Stimulated activated naive CD8-positive, alpha-beta T cell treated with anti-CD3 and anti-CD28 coated beads, Interleukin-15, amount 100 ng/mL, for 72 hours (primary cell): ENCODE data around the gene ENO2.
"Not testable (repeated sequence)": the region's sequence is repeated elsewhere in the genome, so short reads cannot be mapped to it uniquely, and the experiment has no call there.

Source experiments
- ATAC-seq: fragments of 150-1000 bp; cut with Tn5 transposase; 2 replicates; pipeline ENCODE4 v1.10.0; 2021; ENCODE audit warnings: mild to moderate bottlenecking, moderate library complexity
- DNase-seq, 2 donors: peaks; one replicate each; pipeline ENCODE4 v3.0.0; 2021 to 2022
- H3K27ac Mint-ChIP-seq, 2 donors: one replicate each; pipeline ENCODE4 v1.8.0; 2022; ENCODE audit warnings: mild to moderate bottlenecking in 2 of 2, mixed read lengths in 2 of 2, moderate library complexity in 2 of 2
- H3K27me3 Mint-ChIP-seq: one replicate; pipeline ENCODE4 v1.8.0; 2022; ENCODE audit warnings: mixed read lengths
- H3K4me1 Mint-ChIP-seq: one replicate; pipeline ENCODE4 v1.8.0; 2022; ENCODE audit warnings: mild to moderate bottlenecking, mixed read lengths
- H3K4me3 Mint-ChIP-seq, 2 donors: one replicate each; pipeline ENCODE4 v1.8.0; 2022; ENCODE audit warnings: mild to moderate bottlenecking in 2 of 2, mixed read lengths in 2 of 2, moderate library complexity in 1 of 2
- H3K9me3 Mint-ChIP-seq, 2 donors: one replicate each; pipeline ENCODE4 v1.8.0; 2022; ENCODE audit warnings: mixed read lengths in 2 of 2

The ENO2 gene

DNA sequence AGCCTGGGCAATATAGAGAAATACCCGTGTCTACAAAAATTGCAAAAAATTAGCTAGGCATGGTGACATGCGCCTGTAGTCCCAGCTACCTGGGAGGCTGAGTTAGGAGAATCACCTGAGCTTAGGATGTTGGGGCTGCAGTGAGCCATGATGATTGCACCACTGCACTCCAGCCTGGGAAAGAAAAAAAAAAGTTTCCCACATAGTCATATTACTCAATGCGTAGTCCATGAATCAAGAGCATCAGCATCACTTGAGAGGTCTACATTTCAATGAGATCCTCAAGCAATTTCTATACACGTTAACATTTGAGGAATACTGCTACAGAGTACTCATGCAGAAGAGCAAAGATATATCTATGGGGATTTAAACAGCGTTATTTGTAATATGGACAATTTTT is 15.0 kb upstream of the ENO2 start:
- ATAC-seq = no peak

GRCh38 chr12:6899837-6900519 is 14.4 kb upstream of the ENO2 start:
- ATAC-seq (no peak), DNase-seq (peak in 1 of 2 donors; percentile 36)
- Mint-ChIP-seq H3K4me1 (peaks cover 16% of the 10 kb centered on the region), H3K27ac (peak overlapping the region in 1 of 2 donors; percentile 19), H3K9me3 (no peaks in the 10 kb centered on the region), H3K27me3 (no peaks in the 10 kb centered on the region), H3K4me3 (no peak overlapping the region)

More for the DNA sequence above, 15.0 kb upstream of the ENO2 start:
- DNase-seq = no peak
- Mint-ChIP-seq H3K4me1 (peaks cover 16% of the 10 kb centered on the region), H3K9me3 (no peaks in the 10 kb centered on the region), H3K4me3 (no peak overlapping the region), H3K27me3 (no peaks in the 10 kb centered on the region), H3K27ac (no peak overlapping the region)

DNA sequence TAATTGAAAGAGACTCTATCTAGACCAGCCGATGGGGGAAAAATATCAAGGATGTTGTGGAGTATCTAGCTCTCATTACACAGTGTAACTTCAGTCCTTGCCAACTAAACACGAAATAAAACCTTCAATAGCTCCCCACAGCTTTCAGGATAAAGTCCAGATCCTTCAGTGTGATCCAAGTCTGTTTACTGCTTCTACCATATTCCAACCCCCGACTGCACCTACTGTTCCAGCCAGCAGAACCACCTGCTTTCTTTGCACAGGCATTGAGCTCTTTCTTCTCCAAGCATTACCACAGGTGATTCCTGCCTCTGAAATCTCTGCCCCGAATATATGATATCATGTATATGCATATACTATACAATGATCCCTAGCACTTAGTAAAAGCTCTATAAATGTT is 11.9 kb upstream of the ENO2 start:
- Mint-ChIP-seq H3K4me1 (peaks cover 16% of the 10 kb centered on the region), H3K9me3 (no peaks in the 10 kb centered on the region), H3K27ac (no peak overlapping the region), H3K27me3 (no peaks in the 10 kb centered on the region), H3K4me3 (no peak overlapping the region)
- ATAC-seq (no peak), DNase-seq (no peak)

DNA sequence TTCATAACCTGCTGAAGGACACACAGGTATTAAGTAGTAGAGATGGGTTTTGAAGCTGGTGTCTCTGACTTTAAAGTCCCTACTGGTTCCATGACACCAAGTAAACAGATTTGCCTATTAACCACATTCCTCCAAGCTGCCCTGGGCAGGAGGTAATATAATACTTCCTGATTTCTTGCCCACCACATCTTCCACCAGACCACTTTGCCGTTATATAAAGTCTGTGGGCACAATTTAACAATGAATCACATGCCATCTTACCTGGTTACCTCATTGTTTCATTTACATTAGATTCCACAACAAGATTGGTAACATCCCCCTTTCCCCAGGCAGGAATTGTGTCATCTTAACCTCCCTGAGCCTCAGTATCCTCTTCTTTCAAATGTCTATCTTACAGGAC is 10.7 kb upstream of the ENO2 start:
- Mint-ChIP-seq H3K4me3 (no peak overlapping the region), H3K27ac (no peak overlapping the region), H3K4me1 (peaks cover 16% of the 10 kb centered on the region), H3K27me3 (no peaks in the 10 kb centered on the region), H3K9me3 (no peaks in the 10 kb centered on the region)
- DNase-seq (no peak), ATAC-seq (no peak)

DNA sequence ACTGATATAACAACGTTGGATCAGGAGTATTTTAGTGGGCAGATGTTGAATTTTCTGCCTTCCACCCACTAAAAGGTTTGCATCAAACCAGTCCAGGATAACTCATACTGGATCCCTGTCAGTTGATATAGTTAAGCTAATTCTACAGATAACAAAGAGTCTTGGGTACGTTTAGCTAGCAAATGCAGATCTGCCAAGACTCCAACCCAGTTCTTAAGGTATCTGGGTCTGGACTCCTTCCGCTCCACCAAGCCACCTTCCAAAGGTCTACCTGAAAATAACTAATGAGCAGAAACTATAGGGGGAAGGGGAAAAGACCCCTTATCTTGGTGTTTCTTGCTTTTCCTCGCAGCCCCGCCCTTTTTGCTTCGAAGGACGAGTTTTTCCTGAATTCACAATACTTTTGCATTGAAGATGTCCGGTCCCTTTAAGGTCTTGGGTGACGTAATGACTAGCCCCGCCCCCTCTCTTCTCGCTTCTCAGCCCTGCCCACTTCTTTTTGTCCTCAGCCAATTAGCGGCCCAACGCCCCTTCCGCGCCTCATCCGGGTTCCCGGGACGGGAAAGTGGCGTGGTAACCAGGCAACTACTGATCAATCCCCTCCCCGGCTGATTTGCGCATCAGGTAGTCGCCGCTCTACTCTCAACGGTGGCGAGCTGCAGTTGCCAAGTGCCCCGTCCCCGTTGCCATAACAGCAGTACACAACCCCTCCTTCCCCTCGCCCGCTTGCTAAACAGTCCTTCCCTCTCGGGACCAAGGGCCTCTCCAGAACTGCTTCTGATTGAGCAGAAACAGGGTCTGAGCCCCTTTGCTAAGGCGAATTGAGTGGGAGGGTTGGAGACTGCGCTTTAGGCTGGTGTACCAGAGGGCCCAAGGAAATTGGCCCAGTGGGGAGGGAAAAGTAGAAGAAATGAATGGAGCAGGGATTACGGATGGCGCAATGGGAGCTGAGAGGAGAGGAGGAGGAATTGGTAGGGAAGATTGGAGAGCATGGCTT is 9.8 kb upstream of the ENO2 start, which contains the start of gene LRRC23:
Gene LRRC23, plus strand, starts transcription at position 543 of the 997 bp plus-strand sequence. CDS start 812 bp downstream, outside the sequence.
- peak; percentile 97 for ATAC-seq
- no peaks in the 10 kb centered on the region for H3K9me3 Mint-ChIP-seq
- H3K27ac Mint-ChIP-seq = no peak within 1 kb of the TSS
- H3K4me1 Mint-ChIP-seq = peaks cover 12% of the 10 kb centered on the region
- no peaks in the 10 kb centered on the region for H3K27me3 Mint-ChIP-seq
- DNase-seq = peak; percentile 94 to 98
- no peak within 1 kb of the TSS for H3K4me3 Mint-ChIP-seq

DNA sequence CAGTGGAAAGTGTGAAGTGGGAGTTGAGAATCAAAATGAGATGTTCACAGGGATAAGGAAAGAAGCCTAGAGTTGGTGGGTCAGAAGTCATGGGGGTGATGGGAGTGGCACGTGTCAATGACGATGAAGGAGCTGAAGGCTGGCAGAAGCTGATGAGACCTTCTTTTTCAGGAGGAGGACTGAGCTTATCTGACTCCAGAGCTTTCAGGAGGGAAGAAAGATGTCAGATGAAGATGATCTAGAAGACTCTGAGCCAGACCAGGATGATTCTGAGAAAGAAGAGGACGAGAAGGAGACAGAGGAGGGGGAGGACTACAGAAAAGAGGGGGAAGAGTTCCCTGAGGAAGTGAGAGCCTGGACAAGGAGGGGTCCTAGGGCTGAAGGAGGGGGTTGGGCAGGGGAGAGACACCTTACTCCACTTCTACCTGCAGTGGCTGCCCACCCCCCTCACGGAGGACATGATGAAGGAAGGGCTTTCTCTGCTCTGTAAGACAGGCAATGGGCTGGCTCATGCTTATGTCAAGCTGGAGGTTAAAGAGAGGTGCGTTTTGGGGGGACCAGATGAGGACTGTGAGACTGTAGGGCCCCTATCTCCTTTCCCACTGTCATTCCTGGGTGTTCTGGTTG is 8.9 kb upstream of the ENO2 start:
- H3K4me1 Mint-ChIP-seq = peaks cover 4% of the 10 kb centered on the region
- no peak for ATAC-seq
- no peak for DNase-seq
- no peaks in the 10 kb centered on the region for H3K27me3 Mint-ChIP-seq
- no peak overlapping the region for H3K4me3 Mint-ChIP-seq
- H3K9me3 Mint-ChIP-seq = no peaks in the 10 kb centered on the region
- H3K27ac Mint-ChIP-seq = no peak overlapping the region

GRCh38 chr12:6908141-6908540 is 6.2 kb upstream of the ENO2 start:
- H3K27me3 Mint-ChIP-seq, ATAC-seq, H3K4me1 Mint-ChIP-seq, H3K9me3 Mint-ChIP-seq, H3K4me3 Mint-ChIP-seq, DNase-seq, H3K27ac Mint-ChIP-seq: not testable (repeated sequence)

GRCh38 chr12:6909421-6910145 is 4.8 kb upstream of the ENO2 start:
- ATAC-seq = no peak
- no peaks in the 10 kb centered on the region for H3K27me3 Mint-ChIP-seq
- peaks cover 17% of the 10 kb centered on the region for H3K4me1 Mint-ChIP-seq
- H3K4me3 Mint-ChIP-seq = no peak overlapping the region
- no peak for DNase-seq
- H3K27ac Mint-ChIP-seq = no peak overlapping the region
- H3K9me3 Mint-ChIP-seq = no peaks in the 10 kb centered on the region

DNA sequence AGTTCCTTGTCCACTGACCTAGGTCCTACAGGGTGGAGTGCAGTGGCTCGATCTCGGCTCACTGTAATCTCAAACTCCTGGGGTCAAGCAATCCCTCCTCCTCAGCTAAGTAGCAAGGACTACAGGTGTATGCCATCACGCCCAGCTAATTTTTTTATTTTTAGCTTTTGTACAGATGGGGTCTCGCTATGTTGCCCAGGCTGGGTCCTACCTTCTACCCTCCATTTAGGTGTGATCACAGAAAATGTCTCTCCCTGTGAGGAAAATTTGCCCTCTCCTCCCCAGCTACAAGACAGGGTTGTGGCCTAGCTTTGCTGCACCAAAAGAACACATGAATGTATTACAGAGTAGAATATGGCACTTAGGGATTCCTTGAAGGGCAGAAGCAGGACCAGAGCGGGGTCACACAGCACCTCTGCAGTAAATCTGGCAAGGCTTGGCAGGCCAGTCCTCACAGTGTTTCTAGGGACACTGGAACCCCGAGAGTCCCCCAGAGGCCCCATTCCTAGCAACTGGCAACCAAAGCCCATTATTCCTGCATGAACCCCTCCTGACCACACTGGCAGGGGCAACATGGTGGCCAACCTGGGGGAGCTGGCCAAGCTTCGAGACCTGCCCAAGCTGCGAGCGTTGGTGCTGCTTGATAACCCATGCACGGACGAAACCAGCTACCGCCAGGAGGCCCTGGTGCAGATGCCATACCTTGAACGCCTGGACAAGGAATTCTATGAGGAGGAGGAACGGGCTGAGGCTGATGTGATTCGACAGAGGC is 2.0 kb upstream of the ENO2 start:
- Mint-ChIP-seq H3K9me3 (no peaks in the 10 kb centered on the region), H3K4me1 (peaks cover 42% of the 10 kb centered on the region), H3K27me3 (no peaks in the 10 kb centered on the region), H3K4me3 (peak overlapping the region; percentile 53 to 84), H3K27ac (peak overlapping the region in 1 of 2 donors; percentile 57)
- DNase-seq = no peak
- no peak for ATAC-seq

- Mint-ChIP-seq H3K4me1 (peaks cover 55% of the 10 kb centered on the region), H3K27ac (peak overlapping the region; percentile 94 to 96), H3K4me3 (peak overlapping the region; percentile 94 to 97), H3K9me3 (no peaks in the 10 kb centered on the region), H3K27me3 (no peaks in the 10 kb centered on the region)
- ATAC-seq (peak; percentile 10), DNase-seq (no peak)
Observed at GRCh38 chr12:6914947-6915788, 788 bp downstream of the ENO2 start.

DNA sequence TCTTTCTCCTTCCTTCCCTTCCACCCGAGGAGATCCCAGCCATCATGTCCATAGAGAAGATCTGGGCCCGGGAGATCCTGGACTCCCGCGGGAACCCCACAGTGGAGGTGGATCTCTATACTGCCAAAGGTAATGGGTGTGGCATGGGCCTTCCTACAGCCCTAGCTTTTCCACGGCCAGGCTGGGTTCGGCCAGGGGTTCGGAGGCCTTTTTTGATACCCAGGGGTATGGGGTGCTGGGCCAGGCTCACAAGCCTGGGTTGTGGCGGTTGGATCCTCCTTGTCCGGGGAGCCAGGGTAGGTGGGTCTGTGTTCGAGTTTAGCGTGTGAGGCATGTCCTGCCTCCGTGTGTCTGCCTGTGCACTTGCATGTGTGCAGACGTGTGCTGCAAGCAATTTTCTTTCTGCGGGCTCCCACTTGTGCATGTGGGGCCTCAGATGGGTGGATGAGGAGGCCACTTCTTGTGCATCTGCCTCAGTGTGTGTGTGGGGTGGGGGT is 1.5 kb downstream of the ENO2 start:
- Mint-ChIP-seq H3K27me3 (no peaks in the 10 kb centered on the region), H3K4me3 (peak overlapping the region; percentile 94 to 97), H3K4me1 (peaks cover 55% of the 10 kb centered on the region), H3K9me3 (no peaks in the 10 kb centered on the region), H3K27ac (peak overlapping the region in 1 of 2 donors; percentile 61)
- no peak for DNase-seq
- ATAC-seq = no peak

GRCh38 chr12:6916426-6917200 is 2.2 kb downstream of the ENO2 start:
- no peak for ATAC-seq
- peaks cover 58% of the 10 kb centered on the region for H3K4me1 Mint-ChIP-seq
- no peaks in the 10 kb centered on the region for H3K27me3 Mint-ChIP-seq
- peak overlapping the region in 1 of 2 donors; percentile 97 for H3K4me3 Mint-ChIP-seq
- DNase-seq = no peak
- no peaks in the 10 kb centered on the region for H3K9me3 Mint-ChIP-seq
- peak overlapping the region; percentile 21 to 43 for H3K27ac Mint-ChIP-seq
